Measurements from ENCODE around the gene TMEM236.

DNA sequence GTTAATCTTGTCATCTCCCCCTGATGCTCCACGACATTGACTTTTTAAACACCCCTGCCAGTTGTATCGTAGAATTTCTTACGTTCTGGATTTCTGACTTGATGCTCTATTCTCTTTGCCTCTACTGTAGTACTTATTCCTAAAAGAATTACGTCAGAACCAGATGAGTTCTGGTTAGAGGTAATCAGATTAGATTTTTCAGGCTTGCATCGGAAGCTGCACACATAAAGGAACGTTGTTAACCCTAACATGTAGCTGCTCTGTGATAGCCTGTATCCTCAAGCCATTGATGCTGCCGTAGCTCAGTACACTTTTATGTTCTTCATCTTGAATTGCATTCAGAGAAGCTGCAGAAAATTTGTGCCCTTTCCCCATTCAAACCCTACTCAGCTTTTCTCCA lies 26.3 kb upstream of the TMEM236 start:
- no peak for TF ChIP-seq FOXM1 (IDR thresholded peaks at IDR 0.05; ENCODE audit: borderline replicate concordance, low read depth)
- TF ChIP-seq, protein P1, sequence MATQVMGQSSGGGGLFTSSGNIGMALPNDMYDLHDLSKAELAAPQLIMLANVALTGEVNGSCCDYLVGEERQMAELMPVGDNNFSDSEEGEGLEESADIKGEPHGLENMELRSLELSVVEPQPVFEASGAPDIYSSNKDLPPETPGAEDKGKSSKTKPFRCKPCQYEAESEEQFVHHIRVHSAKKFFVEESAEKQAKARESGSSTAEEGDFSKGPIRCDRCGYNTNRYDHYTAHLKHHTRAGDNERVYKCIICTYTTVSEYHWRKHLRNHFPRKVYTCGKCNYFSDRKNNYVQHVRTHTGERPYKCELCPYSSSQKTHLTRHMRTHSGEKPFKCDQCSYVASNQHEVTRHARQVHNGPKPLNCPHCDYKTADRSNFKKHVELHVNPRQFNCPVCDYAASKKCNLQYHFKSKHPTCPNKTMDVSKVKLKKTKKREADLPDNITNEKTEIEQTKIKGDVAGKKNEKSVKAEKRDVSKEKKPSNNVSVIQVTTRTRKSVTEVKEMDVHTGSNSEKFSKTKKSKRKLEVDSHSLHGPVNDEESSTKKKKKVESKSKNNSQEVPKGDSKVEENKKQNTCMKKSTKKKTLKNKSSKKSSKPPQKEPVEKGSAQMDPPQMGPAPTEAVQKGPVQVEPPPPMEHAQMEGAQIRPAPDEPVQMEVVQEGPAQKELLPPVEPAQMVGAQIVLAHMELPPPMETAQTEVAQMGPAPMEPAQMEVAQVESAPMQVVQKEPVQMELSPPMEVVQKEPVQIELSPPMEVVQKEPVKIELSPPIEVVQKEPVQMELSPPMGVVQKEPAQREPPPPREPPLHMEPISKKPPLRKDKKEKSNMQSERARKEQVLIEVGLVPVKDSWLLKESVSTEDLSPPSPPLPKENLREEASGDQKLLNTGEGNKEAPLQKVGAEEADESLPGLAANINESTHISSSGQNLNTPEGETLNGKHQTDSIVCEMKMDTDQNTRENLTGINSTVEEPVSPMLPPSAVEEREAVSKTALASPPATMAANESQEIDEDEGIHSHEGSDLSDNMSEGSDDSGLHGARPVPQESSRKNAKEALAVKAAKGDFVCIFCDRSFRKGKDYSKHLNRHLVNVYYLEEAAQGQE (IDR thresholded peaks at IDR 0.05; ENCODE audit: low read depth): no peak
- TF ChIP-seq, protein P2, sequence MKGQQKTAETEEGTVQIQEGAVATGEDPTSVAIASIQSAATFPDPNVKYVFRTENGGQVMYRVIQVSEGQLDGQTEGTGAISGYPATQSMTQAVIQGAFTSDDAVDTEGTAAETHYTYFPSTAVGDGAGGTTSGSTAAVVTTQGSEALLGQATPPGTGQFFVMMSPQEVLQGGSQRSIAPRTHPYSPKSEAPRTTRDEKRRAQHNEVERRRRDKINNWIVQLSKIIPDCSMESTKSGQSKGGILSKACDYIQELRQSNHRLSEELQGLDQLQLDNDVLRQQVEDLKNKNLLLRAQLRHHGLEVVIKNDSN (IDR thresholded peaks at IDR 0.05): no peak
- TF ChIP-seq TAF1 (IDR thresholded peaks at IDR 0.05; ENCODE audit: low read depth): no peak
- TF ChIP-seq RAD21 (IDR thresholded peaks at IDR 0.05; ENCODE audit: low read depth): no peak
- TF ChIP-seq EP300 (IDR thresholded peaks at IDR 0.05; ENCODE audit: borderline replicate concordance): no peak
- TF ChIP-seq YY1 (IDR thresholded peaks at IDR 0.05; ENCODE audit: low read depth): no peak
- TF ChIP-seq CEBPB (IDR thresholded peaks at IDR 0.05): no peak
- TF ChIP-seq, protein P3, sequence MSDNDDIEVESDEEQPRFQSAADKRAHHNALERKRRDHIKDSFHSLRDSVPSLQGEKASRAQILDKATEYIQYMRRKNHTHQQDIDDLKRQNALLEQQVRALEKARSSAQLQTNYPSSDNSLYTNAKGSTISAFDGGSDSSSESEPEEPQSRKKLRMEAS (IDR thresholded peaks at IDR 0.05): no peak
- TF ChIP-seq NFIC (IDR thresholded peaks at IDR 0.05): no peak
- no peak for TF ChIP-seq EGR1 (IDR thresholded peaks at IDR 0.05)

All from Ishikawa (cell line).